ENCODE measurements around the gene BSN. TPM values are rescaled to one million over a fixed set of nuclear protein-coding genes. Genes with fewer than 3 reads are reported as not detected.

BSN gene, protein sequence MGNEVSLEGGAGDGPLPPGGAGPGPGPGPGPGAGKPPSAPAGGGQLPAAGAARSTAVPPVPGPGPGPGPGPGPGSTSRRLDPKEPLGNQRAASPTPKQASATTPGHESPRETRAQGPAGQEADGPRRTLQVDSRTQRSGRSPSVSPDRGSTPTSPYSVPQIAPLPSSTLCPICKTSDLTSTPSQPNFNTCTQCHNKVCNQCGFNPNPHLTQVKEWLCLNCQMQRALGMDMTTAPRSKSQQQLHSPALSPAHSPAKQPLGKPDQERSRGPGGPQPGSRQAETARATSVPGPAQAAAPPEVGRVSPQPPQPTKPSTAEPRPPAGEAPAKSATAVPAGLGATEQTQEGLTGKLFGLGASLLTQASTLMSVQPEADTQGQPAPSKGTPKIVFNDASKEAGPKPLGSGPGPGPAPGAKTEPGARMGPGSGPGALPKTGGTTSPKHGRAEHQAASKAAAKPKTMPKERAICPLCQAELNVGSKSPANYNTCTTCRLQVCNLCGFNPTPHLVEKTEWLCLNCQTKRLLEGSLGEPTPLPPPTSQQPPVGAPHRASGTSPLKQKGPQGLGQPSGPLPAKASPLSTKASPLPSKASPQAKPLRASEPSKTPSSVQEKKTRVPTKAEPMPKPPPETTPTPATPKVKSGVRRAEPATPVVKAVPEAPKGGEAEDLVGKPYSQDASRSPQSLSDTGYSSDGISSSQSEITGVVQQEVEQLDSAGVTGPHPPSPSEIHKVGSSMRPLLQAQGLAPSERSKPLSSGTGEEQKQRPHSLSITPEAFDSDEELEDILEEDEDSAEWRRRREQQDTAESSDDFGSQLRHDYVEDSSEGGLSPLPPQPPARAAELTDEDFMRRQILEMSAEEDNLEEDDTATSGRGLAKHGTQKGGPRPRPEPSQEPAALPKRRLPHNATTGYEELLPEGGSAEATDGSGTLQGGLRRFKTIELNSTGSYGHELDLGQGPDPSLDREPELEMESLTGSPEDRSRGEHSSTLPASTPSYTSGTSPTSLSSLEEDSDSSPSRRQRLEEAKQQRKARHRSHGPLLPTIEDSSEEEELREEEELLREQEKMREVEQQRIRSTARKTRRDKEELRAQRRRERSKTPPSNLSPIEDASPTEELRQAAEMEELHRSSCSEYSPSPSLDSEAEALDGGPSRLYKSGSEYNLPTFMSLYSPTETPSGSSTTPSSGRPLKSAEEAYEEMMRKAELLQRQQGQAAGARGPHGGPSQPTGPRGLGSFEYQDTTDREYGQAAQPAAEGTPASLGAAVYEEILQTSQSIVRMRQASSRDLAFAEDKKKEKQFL (N-terminal part only)
- 0.07 TPM in 2 replicates for total RNA-seq

- intact Hi-C loops (cut with micrococcal nuclease), result loop anchor here (1.0 kb wide), 1 partner anchor 14 kb away; no protein-coding TSS in a partner anchor
These were observed at the start of gene BSN for GRCh38 chr3:49553692-49554632. Gene BSN (plus strand): TSS chr3:49554477. CDS start chr3:49554603, 126 bp downstream.

- intact Hi-C loops (cut with micrococcal nuclease), result no loop called here
These were observed 47.4 kb upstream of the BSN start for GRCh38 chr3:49506906-49507305.

DNA sequence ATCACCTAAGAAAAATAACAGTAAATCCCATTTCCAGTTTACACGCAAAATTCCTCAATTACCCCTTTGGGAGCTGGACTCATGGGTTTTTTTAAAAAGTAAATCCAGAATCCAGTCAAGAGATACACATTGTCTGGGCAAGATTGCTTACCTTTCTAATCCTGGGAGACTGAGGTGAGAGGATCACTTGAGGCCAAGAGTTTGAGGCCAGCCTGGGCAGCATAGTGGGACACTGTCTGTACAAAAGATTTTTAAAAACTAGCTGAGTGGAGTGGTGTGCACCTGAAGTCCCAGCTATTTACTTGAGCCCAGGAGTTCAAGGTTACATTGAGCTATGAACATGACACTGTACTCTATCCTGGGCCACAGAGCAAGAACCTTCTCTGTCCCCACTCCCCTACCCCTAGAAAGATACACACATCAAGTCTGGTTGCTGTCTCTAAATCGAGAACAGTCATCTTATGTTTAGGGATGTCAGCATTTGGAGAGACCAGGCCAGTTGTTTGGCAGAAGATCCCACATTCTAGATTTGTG lies 45.2 kb upstream of the BSN start:
- intact Hi-C loops (cut with micrococcal nuclease), result no loop called here

- intact Hi-C loops (cut with micrococcal nuclease), result no loop called here
These were observed 42.6 kb upstream of the BSN start for GRCh38 chr3:49511639-49512038.

DNA sequence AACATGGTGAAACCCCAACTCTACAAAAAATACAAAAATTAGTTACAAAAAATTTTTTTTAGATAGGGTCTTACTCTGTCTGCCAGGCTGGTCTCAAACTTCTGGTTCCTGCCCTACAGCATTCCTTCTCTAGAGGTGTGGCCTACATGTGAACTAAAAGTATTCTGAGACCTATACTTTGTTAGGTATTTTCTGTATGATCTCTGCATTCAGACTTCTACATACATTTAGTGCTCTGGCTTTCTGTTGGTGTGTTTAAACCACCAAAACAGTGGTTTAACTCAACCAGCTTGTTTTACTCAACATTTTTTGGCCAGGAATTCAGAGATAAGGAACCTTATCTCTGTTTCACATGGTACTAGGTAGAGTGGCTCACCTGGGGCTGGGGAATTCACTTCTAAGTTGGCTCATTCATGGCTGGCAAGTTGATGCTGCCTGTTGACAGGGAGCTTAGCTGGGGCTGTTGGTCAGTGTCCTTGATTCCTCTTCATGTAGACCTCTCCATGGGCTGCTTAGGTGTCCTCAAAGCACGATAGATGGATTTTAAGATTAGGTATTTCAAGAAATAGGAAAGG lies 41.4 kb upstream of the BSN start:
- intact Hi-C loops (cut with micrococcal nuclease), result no loop called here

- intact Hi-C loops (cut with micrococcal nuclease), result no loop called here
These were observed 40.7 kb upstream of the BSN start for GRCh38 chr3:49513494-49514124.

- intact Hi-C loops (cut with micrococcal nuclease), result no loop called here
These were observed 36.3 kb upstream of the BSN start for GRCh38 chr3:49518016-49518415.

DNA sequence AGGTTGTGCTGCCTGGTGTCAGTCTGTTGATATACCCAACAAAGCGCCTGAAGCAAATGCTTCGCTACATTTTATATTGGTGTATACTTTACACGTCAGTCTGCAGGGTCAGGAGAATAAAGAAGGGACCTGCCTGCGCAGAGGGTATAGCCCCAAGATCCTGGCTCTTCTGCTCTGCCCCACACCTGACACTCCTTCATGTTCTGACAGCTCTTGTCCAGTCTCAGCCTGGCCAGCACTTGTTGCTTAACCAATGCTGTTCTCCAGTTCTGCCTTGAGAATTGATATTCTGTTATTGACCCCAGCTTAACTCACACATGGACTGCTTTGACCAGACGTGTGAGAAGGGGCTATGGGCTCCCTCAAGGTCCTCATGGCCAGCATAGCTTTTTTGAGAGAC lies 35.8 kb upstream of the BSN start:
- intact Hi-C loops (cut with micrococcal nuclease), result no loop called here

GRCh38 chr3:49519296-49519695 lies 35.0 kb upstream of the BSN start:
- intact Hi-C loops (cut with micrococcal nuclease), result no loop called here

- intact Hi-C loops (cut with micrococcal nuclease), result no loop called here
These were observed 34.3 kb upstream of the BSN start for GRCh38 chr3:49519916-49520385.

GRCh38 chr3:49523756-49524747 lies 30.2 kb upstream of the BSN start:
- intact Hi-C loops (cut with micrococcal nuclease), result no loop called here

- intact Hi-C loops (cut with micrococcal nuclease), result no loop called here
These were observed 24.7 kb upstream of the BSN start for GRCh38 chr3:49529567-49529966.

GRCh38 chr3:49530231-49530630 lies 24.0 kb upstream of the BSN start:
- intact Hi-C loops (cut with micrococcal nuclease), result no loop called here

- intact Hi-C loops (cut with micrococcal nuclease), result no loop called here
These were observed 23.6 kb upstream of the BSN start for GRCh38 chr3:49530701-49531100.

DNA sequence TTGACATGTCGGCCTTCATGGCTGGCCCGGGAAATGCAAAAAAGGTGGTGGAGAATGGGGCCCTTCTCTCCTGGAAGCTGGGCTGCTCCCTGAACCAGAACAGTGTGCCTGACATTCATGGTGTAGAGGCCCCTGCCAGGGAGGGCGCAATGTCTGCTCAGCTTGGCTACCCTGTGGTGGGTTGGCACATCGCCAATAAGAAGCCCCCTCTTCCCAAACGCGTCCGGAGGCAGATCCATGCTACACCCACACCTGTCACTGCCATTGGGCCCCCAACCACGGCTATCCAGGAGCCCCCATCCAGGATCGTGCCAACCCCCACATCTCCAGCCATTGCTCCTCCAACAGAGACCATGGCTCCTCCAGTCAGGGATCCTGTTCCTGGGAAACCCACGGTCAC lies 23.1 kb upstream of the BSN start:
- intact Hi-C loops (cut with micrococcal nuclease), result no loop called here

DNA sequence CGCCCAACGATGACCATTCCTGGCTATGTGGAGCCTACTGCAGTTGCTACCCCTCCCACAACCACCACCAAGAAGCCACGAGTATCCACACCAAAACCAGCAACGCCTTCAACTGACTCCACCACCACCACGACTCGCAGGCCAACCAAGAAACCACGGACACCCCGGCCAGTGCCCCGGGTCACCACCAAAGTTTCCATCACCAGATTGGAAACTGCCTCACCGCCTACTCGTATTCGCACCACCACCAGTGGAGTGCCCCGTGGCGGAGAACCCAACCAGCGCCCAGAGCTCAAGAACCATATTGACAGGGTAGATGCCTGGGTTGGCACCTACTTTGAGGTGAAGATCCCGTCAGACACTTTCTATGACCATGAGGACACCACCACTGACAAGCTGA lies 22.6 kb upstream of the BSN start:
- intact Hi-C loops (cut with micrococcal nuclease), result no loop called here

GRCh38 chr3:49533031-49533430 lies 21.2 kb upstream of the BSN start:
- intact Hi-C loops (cut with micrococcal nuclease), result no loop called here
